Peyer's patch (tissue), 4 donors: ENCODE data around the gene CTNNBL1. TPM values are rescaled to one million over a fixed set of nuclear protein-coding genes. Genes with fewer than 3 reads are reported as not detected.

ENCODE experiments used
- DNase-seq, 3 donors: peaks; one replicate each; pipeline ENCODE4 v3.0.0-alpha.2; 2017 to 2019
- H3K27ac ChIP-seq, 4 donors: fragments of 200-600 bp; sonication (generic); one replicate each; pipeline ENCODE4 v1.5.1; 2016 to 2019
- H3K27me3 ChIP-seq, 2 donors: fragments of 200-600 bp; sonication (generic); one replicate each; pipeline ENCODE4 v1.5.1; 2019
- H3K36me3 ChIP-seq, 3 donors: fragments of 200-600 bp; sonication (generic); one replicate each; pipeline ENCODE4 v1.5.1; 2016 to 2019
- H3K4me1 ChIP-seq, 4 donors: fragments of 200-600 bp; sonication (generic); one replicate each; pipeline ENCODE4 v1.5.1; 2016 to 2019
- H3K4me3 ChIP-seq, 4 donors: fragments of 200-600 bp; sonication (generic); 1 replicate in 3 of 4; 2 replicates in 1 of 4; pipeline ENCODE4 v1.5.1; 2016 to 2019; ENCODE audit warnings: mild to moderate bottlenecking in 1 of 4
- H3K9me3 ChIP-seq, 4 donors: fragments of 200-600 bp; sonication (generic); one replicate each; pipeline ENCODE4 v1.5.1; 2016 to 2019; ENCODE audit warnings: mild to moderate bottlenecking in 1 of 4
- CTCF ChIP-seq, 6 experiments: fragments of 450-650 bp in 4 of 6; fragments of 200-600 bp in 2 of 6; sonication (generic) in 1 of 6; IDR thresholded peaks; one replicate each; pipeline ENCODE4 v1.5.1; 2017 to 2019; ENCODE audit warnings: antibody characterized with exemption in 6 of 6, mild to moderate bottlenecking in 3 of 6, moderate library complexity in 1 of 6
- POLR2A ChIP-seq, 2 donors: fragments of 450-650 bp; IDR thresholded peaks; one replicate each; pipeline ENCODE4 v1.5.1; 2017; ENCODE audit warnings: antibody characterized with exemption in 2 of 2, mild to moderate bottlenecking in 2 of 2, moderate library complexity in 2 of 2
- total RNA-seq, 4 donors: library from RNA; depleted of rRNA; stranded (reverse); fragments of >200 nt; gene quantifications; one replicate each; pipeline ENCODE4 v1.1.0, GENCODE V29; 2016

CTNNBL1 gene
- total RNA-seq, 4 donors from 2014 or later = 16.3 to 30.2 (median 23.6) TPM

- DNase-seq = no peak
- Histone ChIP-seq H3K36me3 (peaks cover 0 to 18% (median 0%) of the 10 kb centered on the region in 3 donors), H3K4me1 (no peaks in the 10 kb centered on the region), H3K27me3 (no peaks in the 10 kb centered on the region), H3K27ac (no peak overlapping the region), H3K4me3 (no peak overlapping the region), H3K9me3 (no peaks in the 10 kb centered on the region)
- TF ChIP-seq CTCF (IDR thresholded peaks at IDR 0.05) = no peak
- TF ChIP-seq POLR2A (IDR thresholded peaks at IDR 0.05) = no peak
Observed at GRCh38 chr20:37759052-37759553, 65.3 kb downstream of the CTNNBL1 start.

- Histone ChIP-seq H3K4me1 (no peaks in the 10 kb centered on the region), H3K4me3 (no peak overlapping the region), H3K27ac (no peak overlapping the region), H3K36me3 (peaks cover 0 to 18% (median 0%) of the 10 kb centered on the region in 3 donors), H3K27me3 (no peaks in the 10 kb centered on the region), H3K9me3 (no peaks in the 10 kb centered on the region)
- DNase-seq = no peak
- TF ChIP-seq POLR2A (IDR thresholded peaks at IDR 0.05) (no peak), CTCF (IDR thresholded peaks at IDR 0.05) (no peak)
Observed at GRCh38 chr20:37759761-37760209, 66.0 kb downstream of the CTNNBL1 start.

- peaks cover 0 to 23% (median 0%) of the 10 kb centered on the region in 3 donors for H3K36me3 ChIP-seq
- H3K4me1 ChIP-seq = no peaks in the 10 kb centered on the region
- no peak overlapping the region for H3K27ac ChIP-seq
- TF ChIP-seq POLR2A (IDR thresholded peaks at IDR 0.05) = no peak
- TF ChIP-seq CTCF (IDR thresholded peaks at IDR 0.05) = no peak
- no peak for DNase-seq
- H3K9me3 ChIP-seq = no peaks in the 10 kb centered on the region
- H3K27me3 ChIP-seq = no peaks in the 10 kb centered on the region
- H3K4me3 ChIP-seq = no peak overlapping the region
Observed at GRCh38 chr20:37760322-37760721, 66.5 kb downstream of the CTNNBL1 start.

- no peaks in the 10 kb centered on the region for H3K9me3 ChIP-seq
- H3K4me1 ChIP-seq = no peaks in the 10 kb centered on the region
- H3K27ac ChIP-seq = no peak overlapping the region
- no peak for TF ChIP-seq CTCF (IDR thresholded peaks at IDR 0.05)
- no peak for TF ChIP-seq POLR2A (IDR thresholded peaks at IDR 0.05)
- no peak for DNase-seq
- no peaks in the 10 kb centered on the region for H3K27me3 ChIP-seq
- peaks cover 0 to 28% (median 0%) of the 10 kb centered on the region in 3 donors for H3K36me3 ChIP-seq
- H3K4me3 ChIP-seq = no peak overlapping the region
Observed at GRCh38 chr20:37762716-37763485, 69.1 kb downstream of the CTNNBL1 start.

DNA sequence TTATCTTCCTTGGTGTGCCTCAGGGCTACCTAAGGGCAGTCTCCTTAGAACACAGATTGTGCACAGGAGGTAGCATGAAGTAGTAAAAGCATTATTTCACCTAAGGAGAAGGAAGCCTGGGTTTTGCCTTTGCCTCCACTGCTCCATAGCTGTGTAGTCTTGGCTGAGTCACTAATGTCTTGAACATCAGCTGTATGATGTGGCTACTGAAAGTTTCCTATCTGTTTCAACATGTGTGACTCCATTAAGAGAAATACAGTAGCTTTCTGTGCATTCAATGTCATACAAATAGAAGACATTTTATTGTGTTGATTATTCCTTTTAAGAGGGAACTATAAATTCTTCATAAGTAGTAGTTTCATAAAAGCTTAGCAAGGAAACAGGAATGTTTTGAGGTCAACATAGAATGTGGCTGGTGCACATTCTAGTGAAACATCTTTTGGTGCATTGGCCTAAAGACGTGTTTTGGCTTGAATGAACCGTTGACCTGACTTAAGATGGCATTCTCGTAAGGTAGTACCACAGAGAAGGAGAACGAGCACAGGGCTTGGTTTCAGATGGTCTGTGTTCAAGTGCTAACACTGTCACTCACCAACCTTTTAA is 70.6 kb downstream of the CTNNBL1 start:
- Histone ChIP-seq H3K9me3 (no peaks in the 10 kb centered on the region), H3K27ac (no peak overlapping the region), H3K36me3 (peaks cover 0 to 42% (median 0%) of the 10 kb centered on the region in 3 donors), H3K27me3 (no peaks in the 10 kb centered on the region), H3K4me1 (no peaks in the 10 kb centered on the region), H3K4me3 (no peak overlapping the region)
- TF ChIP-seq POLR2A (IDR thresholded peaks at IDR 0.05) = no peak
- TF ChIP-seq CTCF (IDR thresholded peaks at IDR 0.05) = no peak
- DNase-seq = no peak
